ENCODE data around the gene SLC30A9.

DNA sequence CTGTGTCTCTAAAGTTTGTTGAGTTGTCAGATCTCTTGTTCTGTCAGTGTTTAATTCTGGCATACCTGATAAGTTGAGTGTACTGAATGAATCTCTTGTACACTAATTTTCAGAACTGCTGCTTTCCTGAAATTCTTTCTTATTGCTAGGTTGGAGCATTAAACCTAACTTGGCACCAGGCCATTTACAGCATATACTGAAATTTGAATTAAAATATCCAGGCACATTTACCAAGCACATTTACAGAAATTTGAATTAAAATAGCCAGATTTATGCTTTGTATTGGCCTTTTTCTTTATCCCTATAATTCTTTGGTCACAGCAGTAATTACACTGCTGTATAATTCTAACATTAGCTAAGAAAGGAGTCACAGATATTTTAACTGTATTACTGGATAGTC lies 46.2 kb upstream of the SLC30A9 start:
- TF ChIP-seq, protein P1, sequence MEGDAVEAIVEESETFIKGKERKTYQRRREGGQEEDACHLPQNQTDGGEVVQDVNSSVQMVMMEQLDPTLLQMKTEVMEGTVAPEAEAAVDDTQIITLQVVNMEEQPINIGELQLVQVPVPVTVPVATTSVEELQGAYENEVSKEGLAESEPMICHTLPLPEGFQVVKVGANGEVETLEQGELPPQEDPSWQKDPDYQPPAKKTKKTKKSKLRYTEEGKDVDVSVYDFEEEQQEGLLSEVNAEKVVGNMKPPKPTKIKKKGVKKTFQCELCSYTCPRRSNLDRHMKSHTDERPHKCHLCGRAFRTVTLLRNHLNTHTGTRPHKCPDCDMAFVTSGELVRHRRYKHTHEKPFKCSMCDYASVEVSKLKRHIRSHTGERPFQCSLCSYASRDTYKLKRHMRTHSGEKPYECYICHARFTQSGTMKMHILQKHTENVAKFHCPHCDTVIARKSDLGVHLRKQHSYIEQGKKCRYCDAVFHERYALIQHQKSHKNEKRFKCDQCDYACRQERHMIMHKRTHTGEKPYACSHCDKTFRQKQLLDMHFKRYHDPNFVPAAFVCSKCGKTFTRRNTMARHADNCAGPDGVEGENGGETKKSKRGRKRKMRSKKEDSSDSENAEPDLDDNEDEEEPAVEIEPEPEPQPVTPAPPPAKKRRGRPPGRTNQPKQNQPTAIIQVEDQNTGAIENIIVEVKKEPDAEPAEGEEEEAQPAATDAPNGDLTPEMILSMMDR (IDR thresholded peaks at IDR 0.05) = no peak
- TF ChIP-seq POLR2A (IDR thresholded peaks at IDR 0.05) = no peak
- no peak for TF ChIP-seq POLR2AphosphoS5 (IDR thresholded peaks at IDR 0.05)

All from prostate gland (tissue), 2 donors.